Measurements from ENCODE around the gene MIPOL1.

GRCh38 chr14:37601865-37602264 is 404.1 kb downstream of the MIPOL1 start:
- no peak for TF ChIP-seq POLR2A (IDR thresholded peaks at IDR 0.05)
- TF ChIP-seq, protein P1, sequence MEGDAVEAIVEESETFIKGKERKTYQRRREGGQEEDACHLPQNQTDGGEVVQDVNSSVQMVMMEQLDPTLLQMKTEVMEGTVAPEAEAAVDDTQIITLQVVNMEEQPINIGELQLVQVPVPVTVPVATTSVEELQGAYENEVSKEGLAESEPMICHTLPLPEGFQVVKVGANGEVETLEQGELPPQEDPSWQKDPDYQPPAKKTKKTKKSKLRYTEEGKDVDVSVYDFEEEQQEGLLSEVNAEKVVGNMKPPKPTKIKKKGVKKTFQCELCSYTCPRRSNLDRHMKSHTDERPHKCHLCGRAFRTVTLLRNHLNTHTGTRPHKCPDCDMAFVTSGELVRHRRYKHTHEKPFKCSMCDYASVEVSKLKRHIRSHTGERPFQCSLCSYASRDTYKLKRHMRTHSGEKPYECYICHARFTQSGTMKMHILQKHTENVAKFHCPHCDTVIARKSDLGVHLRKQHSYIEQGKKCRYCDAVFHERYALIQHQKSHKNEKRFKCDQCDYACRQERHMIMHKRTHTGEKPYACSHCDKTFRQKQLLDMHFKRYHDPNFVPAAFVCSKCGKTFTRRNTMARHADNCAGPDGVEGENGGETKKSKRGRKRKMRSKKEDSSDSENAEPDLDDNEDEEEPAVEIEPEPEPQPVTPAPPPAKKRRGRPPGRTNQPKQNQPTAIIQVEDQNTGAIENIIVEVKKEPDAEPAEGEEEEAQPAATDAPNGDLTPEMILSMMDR (IDR thresholded peaks at IDR 0.05), result no peak

Measured in ovary (tissue), 3 donors.